ENCODE measurements around the gene ITIH3.
A peak's percentile ranks its signal among the peaks of the same experiment; 100 is the strongest.
"Not testable (repeated sequence)": the region's sequence is repeated elsewhere in the genome, so short reads cannot be mapped to it uniquely, and the experiment has no call there.

The ITIH3 gene

GRCh38 chr3:52794612-52795099 lies at the start of gene ITIH3:
TSS of gene ITIH3 (plus strand) at chr3:52794796. CDS start at chr3:52794804, 8 bp downstream.
- no peak for DNase-seq

- no peak for DNase-seq
These were observed 42.4 kb upstream of the ITIH3 start for GRCh38 chr3:52752045-52752660.

- no peak for DNase-seq
These were observed 40.2 kb upstream of the ITIH3 start for GRCh38 chr3:52754373-52754772.

- DNase-seq, result no peak
These were observed 38.5 kb upstream of the ITIH3 start for GRCh38 chr3:52756141-52756540.

- no peak for DNase-seq
These were observed 31.1 kb upstream of the ITIH3 start for GRCh38 chr3:52763466-52763865.

GRCh38 chr3:52769786-52770455 lies 24.7 kb upstream of the ITIH3 start:
- no peak for DNase-seq

GRCh38 chr3:52770496-52771333 lies 23.9 kb upstream of the ITIH3 start, which contains the start of gene NEK4:
TSS of gene NEK4 (minus strand) at chr3:52770940. CDS start at chr3:52770746, 194 bp downstream.
- peak; percentile 88 for DNase-seq

- no peak for DNase-seq
These were observed 23.3 kb upstream of the ITIH3 start for GRCh38 chr3:52771334-52771681.

GRCh38 chr3:52771702-52772101 lies 22.9 kb upstream of the ITIH3 start:
- DNase-seq, result no peak

- DNase-seq, result no peak
These were observed 21.1 kb upstream of the ITIH3 start for GRCh38 chr3:52773361-52774065.

GRCh38 chr3:52774066-52774713 lies 20.4 kb upstream of the ITIH3 start:
- DNase-seq, result no peak

GRCh38 chr3:52774901-52775864 lies 19.4 kb upstream of the ITIH3 start:
- no peak for DNase-seq

GRCh38 chr3:52775877-52776276 lies 18.7 kb upstream of the ITIH3 start:
- DNase-seq, result no peak

GRCh38 chr3:52776486-52776885 lies 18.1 kb upstream of the ITIH3 start:
- DNase-seq, result not testable (repeated sequence)

GRCh38 chr3:52777127-52777958 lies 17.3 kb upstream of the ITIH3 start, which contains the start of gene ITIH1:
TSS of gene ITIH1 (plus strand) at chr3:52777599. CDS start at chr3:52777616, 17 bp downstream.
- DNase-seq, result no peak

- DNase-seq, result no peak
These were observed 16.4 kb upstream of the ITIH3 start for GRCh38 chr3:52777959-52778805.

GRCh38 chr3:52779011-52779836 lies 15.4 kb upstream of the ITIH3 start:
- DNase-seq, result no peak
